Activated effector memory CD4-positive, alpha-beta T cell treated with anti-CD3 and anti-CD28 coated beads, Interleukin-2, amount 50 U/mL, for 16 hours (primary cell): ENCODE results near the gene PAQR5.

ENCODE experiments used
- DNase-seq: peaks from one replicate; pipeline ENCODE4 v3.0.0-alpha.2; 2020

PAQR5 gene

DNA sequence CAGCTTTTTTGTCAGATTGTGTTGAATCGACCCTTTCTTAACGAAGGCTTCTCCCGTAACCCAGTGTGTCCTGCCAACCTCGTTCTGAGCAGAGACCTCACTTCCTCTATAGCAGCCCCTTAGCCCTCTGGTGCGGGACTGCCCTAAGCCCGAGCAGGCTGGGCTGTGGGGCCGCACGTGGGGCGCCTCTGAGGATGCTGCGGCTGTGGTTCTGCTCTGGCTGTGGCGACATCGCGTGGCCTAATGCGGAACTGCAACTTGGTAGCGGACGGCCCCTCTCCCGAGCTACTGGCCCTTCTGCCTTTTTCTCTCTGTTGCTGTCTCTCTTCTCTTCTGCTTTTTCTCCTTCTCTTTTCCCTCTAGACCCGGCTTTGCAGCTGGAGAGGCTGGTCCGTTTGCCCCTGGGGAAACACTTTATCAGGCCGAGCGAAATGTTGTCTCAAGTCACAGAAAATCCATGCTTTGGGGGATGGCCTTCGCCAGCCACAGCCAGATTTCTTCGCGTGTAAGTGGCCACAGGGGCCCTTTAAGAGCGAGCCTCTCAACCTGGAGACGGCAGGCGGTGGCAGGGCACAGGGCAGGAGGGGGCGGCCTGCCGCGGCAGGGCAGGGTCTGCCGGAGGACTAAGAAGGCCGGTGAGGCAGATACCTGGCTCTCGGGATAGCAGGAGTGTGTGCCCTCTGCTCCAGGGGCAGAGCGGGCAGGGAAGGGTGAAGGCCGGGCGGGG is 96.0 kb downstream of the PAQR5 start:
- peak; percentile 94 for DNase-seq

GRCh38 chr15:69395460-69395859 is 96.7 kb downstream of the PAQR5 start:
- DNase-seq = no peak

DNA sequence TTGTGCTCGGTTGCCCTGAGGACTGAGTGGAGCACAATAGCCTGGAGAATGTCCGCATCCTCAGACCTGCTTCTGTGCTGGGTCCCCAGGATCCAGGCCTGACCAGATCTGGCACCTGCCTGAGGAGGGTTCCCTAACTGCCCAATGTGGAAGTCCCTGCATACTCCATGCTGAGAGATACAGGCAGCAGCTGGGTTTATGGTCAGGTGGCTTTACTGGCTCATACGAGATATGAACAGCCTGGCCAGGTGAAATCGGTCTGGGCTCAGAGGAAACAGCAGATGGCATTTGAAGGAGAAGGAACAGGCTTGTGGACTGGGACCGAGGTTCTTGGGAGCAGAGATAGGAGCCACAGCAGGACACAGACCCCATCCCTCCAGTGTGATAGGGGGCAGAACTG is 97.3 kb downstream of the PAQR5 start:
- DNase-seq = no peak

DNA sequence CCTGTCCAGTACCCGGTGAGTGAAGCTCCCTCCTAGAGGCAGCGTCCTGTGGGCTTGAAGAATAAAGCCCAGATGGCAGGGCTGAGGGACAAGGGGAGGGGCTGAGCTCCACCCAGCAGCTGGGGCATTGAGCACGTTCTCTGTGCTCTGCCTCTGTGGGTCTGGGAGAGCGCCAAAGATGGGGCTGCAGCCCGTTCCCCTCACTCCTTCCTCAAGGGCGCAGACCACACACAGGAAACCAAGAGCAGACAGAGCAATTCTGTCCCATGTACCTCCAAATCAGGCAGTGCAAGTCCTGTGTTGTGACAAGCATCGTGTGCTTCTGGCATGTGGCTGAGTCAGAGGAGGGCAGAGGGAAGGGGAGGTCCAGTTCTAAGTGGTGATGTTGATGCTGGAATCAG is 99.8 kb downstream of the PAQR5 start:
- DNase-seq = no peak

- no peak for DNase-seq
Observed at GRCh38 chr15:69400850-69401249, 102.1 kb downstream of the PAQR5 start.

- no peak for DNase-seq
Observed at GRCh38 chr15:69402816-69403215, 104.1 kb downstream of the PAQR5 start.

DNA sequence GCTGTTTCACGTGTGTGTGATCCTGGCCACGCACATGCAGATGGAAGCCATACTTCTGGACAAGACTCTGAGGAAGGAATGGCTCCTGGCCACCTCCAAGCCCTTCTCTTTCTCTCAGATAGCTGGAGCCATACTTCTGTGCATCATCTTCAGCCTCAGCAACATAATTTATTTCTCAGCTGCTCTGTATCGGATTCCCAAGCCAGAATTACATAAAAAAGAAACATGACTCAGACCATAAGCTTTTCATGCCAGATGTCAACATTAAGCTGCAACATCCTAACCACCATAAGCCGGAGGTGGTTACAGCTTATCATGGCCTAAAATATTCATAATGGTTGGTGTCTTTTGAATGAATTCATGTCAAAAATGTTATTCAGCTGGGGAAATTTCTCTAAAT is 104.9 kb downstream of the PAQR5 start:
- DNase-seq = no peak

- no peak for DNase-seq
Observed at GRCh38 chr15:69405110-69405509, 106.4 kb downstream of the PAQR5 start.

DNA sequence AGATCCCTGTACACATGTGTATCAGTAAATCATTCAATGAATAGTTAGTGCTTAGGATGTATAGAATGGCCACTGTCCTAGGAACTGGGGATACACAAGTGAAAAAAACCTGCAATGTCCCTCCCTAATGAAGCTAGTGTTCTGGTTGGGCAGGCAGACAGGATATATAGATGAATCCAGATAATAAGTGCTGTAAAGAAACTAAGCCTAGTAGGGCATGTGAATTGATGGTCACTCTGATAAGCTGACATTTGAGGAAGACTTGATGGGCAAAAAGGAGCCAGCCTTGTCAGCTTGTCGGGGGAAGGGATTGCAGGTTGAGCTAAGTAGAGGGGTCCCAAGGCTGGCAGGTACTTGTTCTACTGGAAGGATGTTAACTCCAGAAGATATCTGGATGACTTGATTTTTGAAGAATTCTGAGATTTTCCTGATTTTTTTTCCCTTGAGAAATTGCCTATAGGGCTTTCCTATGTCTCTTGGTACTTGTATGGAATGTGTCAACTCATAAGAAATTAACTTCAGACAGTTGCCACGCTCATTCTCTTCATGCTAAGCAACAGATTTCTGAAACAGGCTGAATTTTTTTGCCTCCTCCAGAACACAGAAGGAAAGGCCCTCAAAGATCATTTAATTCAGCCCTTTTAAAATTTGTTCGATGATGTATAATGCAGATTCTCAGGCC is 109.1 kb downstream of the PAQR5 start:
- DNase-seq = no peak

DNA sequence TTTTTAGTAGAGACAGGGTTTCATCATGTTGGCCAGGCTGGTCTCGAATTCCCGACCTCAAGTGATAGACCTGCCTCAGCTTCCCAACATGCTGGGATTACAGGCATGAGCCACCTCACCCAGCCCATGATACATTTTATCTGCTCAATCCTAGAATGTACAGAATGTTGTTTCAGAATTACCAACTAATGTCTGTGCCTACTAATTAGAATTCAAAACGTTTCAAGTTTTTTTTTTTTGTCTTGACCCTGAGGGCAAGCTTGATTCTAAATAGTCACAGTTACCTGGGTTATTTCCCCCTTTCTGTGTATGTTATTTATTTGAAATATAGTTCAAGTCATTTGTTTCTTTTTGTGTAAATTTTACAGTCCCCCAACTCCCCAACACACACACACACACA is 110.1 kb downstream of the PAQR5 start:
- DNase-seq = no peak

GRCh38 chr15:69410248-69410874 is 111.6 kb downstream of the PAQR5 start:
- peak; percentile 68 for DNase-seq

DNA sequence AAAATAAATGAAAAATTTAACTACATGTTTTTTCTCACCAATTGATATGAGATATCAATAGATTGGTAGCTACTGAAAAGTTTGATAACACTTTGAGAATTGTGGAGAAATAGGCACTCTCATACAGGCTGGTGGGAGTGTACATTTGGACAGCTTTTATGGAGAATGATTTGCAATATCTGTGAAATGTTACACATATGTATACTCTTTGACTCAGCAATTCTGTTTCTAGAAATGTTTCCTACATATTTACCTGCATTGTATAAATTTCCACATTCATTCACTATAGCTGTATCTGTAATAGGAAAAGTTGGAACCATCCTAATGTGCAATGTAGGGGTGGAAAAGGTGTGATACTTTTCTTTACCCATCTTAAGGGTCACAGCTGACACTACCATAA is 113.6 kb downstream of the PAQR5 start:
- no peak for DNase-seq

- no peak for DNase-seq
Observed at GRCh38 chr15:69412701-69413100, 114.0 kb downstream of the PAQR5 start.

DNA sequence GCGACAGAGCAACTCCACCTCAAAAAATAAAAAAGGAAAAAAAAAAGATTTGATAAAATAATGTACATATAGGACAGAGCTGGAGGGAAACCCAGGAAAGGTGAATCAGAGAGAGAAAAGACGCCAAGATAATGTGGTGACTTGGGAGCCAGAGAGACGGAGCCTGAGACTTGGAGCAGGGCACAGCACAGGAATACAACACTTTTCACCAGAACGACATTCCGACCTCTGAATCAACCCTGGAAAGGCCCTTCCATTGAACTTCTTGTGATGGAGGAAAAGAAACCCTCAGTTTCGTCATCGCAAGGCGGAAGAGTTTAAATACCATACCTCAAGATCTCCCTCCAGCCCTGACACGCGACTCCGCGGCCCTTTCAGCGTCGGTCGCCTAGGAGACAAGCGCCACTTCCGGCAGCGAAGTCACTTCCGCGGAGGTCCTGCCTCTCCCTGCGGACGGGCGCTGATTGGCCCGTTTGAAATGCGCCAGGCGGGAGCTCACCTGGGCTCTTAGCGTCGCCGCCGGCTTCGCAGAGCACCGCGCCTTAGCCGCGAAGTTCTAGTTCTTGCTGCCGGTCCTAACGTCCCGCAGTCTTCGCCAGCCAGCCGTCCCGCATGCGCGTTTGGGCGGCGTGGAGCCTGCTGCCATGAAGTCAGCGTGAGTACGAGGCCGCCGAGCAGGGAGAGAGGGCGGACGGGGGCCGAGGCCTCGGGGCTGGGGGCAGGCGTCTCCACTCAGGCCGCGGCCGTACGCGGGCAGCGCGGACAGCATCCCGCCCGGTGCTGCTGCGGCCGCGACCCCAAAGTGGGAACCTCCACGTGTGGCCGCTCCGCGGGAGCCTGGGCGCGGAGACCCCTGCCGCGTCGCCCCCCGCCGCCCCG is 115.3 kb downstream of the PAQR5 start, which contains the start of gene KIF23:
TSS of gene KIF23 (plus strand) at position 528 of the 879 bp plus-strand sequence. CDS start at position 645, 117 bp downstream.
- peak; percentile 98 for DNase-seq

DNA sequence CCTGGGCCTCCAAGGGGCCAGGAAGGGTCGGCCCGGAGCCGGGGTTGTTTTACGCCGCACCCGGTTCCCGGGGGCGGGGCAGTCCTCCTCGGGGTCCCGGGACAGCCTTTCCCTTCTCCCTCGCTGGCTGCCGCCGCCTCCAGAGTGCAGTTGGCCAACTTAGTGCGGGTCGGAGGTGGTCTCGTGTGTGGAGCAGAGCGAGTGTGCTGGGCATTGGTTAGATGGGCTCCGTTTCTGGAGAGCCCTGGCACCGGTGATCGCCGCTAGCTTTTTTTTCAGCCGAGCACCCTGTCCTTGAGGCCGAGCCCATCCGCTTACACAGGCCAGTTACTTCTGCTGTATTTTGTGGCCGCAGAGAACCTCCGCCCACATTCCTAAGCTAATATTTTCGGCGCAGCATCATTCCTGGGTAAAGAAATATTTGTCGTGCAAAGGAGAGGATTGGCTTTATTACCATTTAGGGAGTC is 116.0 kb downstream of the PAQR5 start:
- peak; percentile 66 for DNase-seq

DNA sequence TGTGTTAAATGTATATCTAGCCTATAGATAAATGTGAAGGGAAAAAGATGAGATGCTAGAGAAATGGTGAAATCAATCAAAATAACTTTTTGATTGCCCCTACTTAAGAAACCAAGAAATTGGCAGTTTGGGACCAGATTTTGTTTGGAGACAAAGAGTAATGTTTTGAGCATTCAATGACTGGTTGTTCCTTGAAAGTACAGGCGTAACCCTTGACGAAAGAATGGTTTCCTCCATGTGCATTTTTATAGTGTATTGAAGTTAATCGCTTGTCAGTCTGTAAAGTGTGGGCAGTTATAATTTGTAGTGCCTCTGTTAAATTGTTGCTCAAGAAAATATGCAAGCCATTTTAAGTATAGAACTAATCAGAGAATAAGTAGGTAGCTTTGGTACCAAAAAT is 116.7 kb downstream of the PAQR5 start:
- DNase-seq = no peak

DNA sequence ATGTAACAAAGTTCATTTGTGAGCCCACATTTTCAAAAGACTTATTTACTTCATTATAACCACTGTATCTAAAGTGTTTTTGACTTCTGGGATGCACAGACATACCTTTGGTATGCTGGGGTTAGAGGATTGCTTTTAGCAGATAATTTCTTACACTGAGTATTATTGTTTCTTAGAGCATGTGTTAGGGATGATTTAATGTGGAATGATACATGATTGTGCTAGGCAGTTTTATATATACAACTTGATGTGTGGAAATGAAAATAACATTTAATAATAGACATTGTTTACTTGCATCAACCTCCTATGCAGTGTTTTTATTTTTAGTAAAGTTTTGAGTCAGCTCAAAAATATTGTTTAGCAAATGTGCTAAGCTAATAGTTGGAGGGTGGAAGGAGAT is 118.9 kb downstream of the PAQR5 start:
- DNase-seq = no peak

- DNase-seq = no peak
Observed at GRCh38 chr15:69421498-69421897, 122.8 kb downstream of the PAQR5 start.

- DNase-seq = no peak
Observed at GRCh38 chr15:69422336-69422895, 123.7 kb downstream of the PAQR5 start.

DNA sequence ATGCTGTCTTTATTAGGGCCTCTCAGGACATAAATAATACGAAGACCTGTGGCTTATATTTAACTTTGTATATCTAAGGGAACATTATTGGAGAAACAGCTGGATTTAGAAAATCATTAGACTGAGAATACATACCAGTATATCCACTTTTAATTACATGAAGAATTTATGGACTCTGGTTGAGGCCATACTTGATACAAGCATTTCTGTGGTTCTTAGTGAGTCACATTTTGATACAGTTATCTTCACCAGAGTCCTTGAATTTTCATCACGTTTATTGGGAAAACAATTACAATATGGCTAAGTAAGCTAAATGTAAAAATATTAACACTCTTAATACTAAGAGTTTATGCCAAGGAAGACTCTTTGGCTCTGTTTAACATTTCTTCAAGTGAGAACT is 125.3 kb downstream of the PAQR5 start:
- no peak for DNase-seq

DNA sequence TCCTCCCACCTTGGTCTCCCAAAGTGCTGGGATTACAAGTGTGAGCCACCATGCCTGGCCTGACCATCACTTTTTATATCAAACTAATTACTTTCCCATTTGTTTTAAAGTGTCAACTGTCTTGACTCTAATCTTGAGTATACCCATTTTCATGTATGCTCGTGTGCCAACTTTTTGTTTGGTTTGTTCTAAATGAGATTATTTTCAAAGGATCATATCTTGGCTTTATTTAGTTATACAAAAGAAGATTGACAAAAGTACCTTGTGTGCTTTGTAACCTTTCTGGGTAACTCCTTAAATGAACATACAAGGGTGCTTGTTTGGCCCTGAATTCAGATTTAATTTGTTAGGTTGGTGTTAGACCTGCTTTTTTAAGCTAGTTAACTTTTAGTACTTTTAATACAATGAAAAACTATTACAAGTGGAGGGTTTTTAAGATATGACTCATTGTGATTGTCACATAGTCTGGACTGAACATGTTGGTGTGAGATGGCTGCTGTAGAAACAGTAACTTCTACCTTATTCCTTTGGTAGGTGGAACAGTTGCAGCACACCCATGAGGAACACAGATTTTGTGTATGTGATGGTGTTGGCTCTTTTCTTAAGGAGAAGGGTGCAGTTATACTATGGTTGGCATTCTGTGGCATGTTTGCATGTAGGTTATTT is 126.2 kb downstream of the PAQR5 start:
- DNase-seq = no peak

- DNase-seq = no peak
Observed at GRCh38 chr15:69433831-69434230, 135.1 kb downstream of the PAQR5 start.
